ENCODE results near the gene HAX1. TPM values are rescaled to one million over a fixed set of nuclear protein-coding genes. Genes with fewer than 3 reads are reported as not detected.

The HAX1 gene
- total and polyA plus RNA-seq, 10 of the 15 experiments (the other 5 are each of a cell fraction or from before 2014, with no cell fraction given) = 95.3 to 288 (median 147) TPM

DNA sequence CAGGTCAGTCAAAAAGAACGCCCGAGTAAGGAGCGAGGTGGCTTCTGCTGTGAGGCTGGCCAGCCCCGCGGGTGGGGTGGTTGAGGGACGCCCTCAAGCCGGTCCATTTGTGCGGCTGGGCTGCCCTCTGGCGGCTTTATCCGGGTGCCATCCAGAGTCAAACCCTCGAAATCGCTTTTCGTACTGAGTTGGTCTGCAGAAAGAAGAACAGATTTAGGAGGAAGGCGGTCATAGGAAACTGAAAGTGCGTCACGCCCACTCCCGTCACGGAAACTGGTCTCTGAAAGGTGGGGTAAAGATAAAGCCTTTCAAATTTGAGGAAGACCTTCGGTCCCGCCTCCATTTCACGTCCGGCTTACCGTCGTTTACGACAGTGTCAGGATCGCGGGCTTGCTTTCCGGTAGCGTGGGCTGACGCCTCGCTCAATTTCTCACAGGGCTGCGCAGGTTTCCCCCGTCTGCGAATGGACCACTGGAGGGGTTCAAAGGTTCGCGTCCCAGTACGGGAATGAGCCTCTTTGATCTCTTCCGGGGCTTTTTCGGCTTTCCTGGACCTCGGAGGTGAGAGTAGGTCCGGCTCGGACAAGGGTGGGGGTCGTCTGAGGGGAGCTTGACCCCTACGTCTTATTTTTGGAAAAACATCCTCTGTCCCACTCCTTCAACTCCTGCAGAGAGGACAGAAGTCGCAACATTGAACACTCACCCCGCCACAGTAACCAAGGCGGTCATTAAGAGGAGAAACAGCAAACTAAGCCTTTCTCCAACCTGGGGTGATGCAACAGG is at the start of gene HAX1 (continued):
- no peak for TF ChIP-seq FOXK2 (IDR thresholded peaks at IDR 0.05)
- no peak for TF ChIP-seq ZNF384 (IDR thresholded peaks at IDR 0.05; ENCODE audit: borderline replicate concordance, low read depth, low read length)
- TF ChIP-seq SUZ12 (IDR thresholded peaks at IDR 0.05; ENCODE audit: unreplicated experiment) = no peak
- TF ChIP-seq STAT3 (IDR thresholded peaks at IDR 0.05; ENCODE audit: low read depth, low read length) = 0 out of 2 replicates have a peak, but pooled peaks have one; percentile 50
- TF ChIP-seq ZNF207 (IDR thresholded peaks at IDR 0.05; ENCODE audit: borderline replicate concordance) = peak; percentile 48; the same call in 1 of the 2 replicates
- TF ChIP-seq, protein P1, sequence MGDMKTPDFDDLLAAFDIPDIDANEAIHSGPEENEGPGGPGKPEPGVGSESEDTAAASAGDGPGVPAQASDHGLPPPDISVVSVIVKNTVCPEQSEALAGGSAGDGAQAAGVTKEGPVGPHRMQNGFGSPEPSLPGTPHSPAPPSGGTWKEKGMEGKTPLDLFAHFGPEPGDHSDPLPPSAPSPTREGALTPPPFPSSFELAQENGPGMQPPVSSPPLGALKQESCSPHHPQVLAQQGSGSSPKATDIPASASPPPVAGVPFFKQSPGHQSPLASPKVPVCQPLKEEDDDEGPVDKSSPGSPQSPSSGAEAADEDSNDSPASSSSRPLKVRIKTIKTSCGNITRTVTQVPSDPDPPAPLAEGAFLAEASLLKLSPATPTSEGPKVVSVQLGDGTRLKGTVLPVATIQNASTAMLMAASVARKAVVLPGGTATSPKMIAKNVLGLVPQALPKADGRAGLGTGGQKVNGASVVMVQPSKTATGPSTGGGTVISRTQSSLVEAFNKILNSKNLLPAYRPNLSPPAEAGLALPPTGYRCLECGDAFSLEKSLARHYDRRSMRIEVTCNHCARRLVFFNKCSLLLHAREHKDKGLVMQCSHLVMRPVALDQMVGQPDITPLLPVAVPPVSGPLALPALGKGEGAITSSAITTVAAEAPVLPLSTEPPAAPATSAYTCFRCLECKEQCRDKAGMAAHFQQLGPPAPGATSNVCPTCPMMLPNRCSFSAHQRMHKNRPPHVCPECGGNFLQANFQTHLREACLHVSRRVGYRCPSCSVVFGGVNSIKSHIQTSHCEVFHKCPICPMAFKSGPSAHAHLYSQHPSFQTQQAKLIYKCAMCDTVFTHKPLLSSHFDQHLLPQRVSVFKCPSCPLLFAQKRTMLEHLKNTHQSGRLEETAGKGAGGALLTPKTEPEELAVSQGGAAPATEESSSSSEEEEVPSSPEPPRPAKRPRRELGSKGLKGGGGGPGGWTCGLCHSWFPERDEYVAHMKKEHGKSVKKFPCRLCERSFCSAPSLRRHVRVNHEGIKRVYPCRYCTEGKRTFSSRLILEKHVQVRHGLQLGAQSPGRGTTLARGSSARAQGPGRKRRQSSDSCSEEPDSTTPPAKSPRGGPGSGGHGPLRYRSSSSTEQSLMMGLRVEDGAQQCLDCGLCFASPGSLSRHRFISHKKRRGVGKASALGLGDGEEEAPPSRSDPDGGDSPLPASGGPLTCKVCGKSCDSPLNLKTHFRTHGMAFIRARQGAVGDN (IDR thresholded peaks at IDR 0.05) = no peak
- TF ChIP-seq TCF3 (IDR thresholded peaks at IDR 0.05; ENCODE audit: borderline replicate concordance, insufficient read depth, low read depth, low read length) = 0 out of 2 replicates have a peak, but pooled peaks have one; percentile 13
- 0 out of 3 replicates have a peak, but pooled peaks have one; percentile 18 for TF ChIP-seq POU2F2 (IDR thresholded peaks at IDR 0.05; ENCODE audit: borderline replicate concordance, low read depth, low read length)
- no peak for TF ChIP-seq BCLAF1 (IDR thresholded peaks at IDR 0.05)
- peak; percentile 44; the same call in 1 of the 2 replicates for TF ChIP-seq TARDBP (IDR thresholded peaks at IDR 0.05; ENCODE audit: borderline replicate concordance)
- no peak for TF ChIP-seq ZNF217 (IDR thresholded peaks at IDR 0.05)
- TF ChIP-seq CREM (IDR thresholded peaks at IDR 0.05; ENCODE audit: low read depth) = peak; percentile 87
- TF ChIP-seq HCFC1 (IDR thresholded peaks at IDR 0.05; ENCODE audit: low read length) = peak; percentile 51
- no peak; the same call in 1 of the 2 replicates for TF ChIP-seq MEF2A (IDR thresholded peaks at IDR 0.05; ENCODE audit: insufficient read depth, low read depth, low read length)
- TF ChIP-seq POLR2A (IDR thresholded peaks at IDR 0.05; ENCODE audit: low read depth, low read length) = peak; percentile 86
- TF ChIP-seq ATF2 (IDR thresholded peaks at IDR 0.05; ENCODE audit: low read length) = peak; percentile 62; the same call in 1 of the 2 replicates
- no peak; the same call in 1 of the 2 replicates for TF ChIP-seq JUNB (IDR thresholded peaks at IDR 0.05)
- peak; percentile 19; the same call in 1 of the 2 replicates for TF ChIP-seq SMARCA5 (IDR thresholded peaks at IDR 0.05)
- no peak for TF ChIP-seq CEBPB (IDR thresholded peaks at IDR 0.05; ENCODE audit: borderline replicate concordance in 1 of 2, low read depth in 2 of 2, low read length in 2 of 2)
- peak; percentile 83 for TF ChIP-seq ATF7 (IDR thresholded peaks at IDR 0.05; ENCODE audit: low read depth)
- TF ChIP-seq KDM1A (IDR thresholded peaks at IDR 0.05; ENCODE audit: borderline replicate concordance) = no peak
- no peak for TF ChIP-seq NR2C1 (IDR thresholded peaks at IDR 0.05)
